Muscle layer of duodenum (tissue), 2 donors: ENCODE results near the gene RAET1L.
"Not testable (repeated sequence)": the region's sequence is repeated elsewhere in the genome, so short reads cannot be mapped to it uniquely, and the experiment has no call there.

ENCODE experiments used
- H3K27ac ChIP-seq: one replicate; pipeline ENCODE4 v1.7.0; 2013; ENCODE audit warnings: mild to moderate bottlenecking, low read length
- H3K27me3 ChIP-seq: one replicate; pipeline ENCODE4 v1.7.0; 2013; ENCODE audit warnings: low read depth, mild to moderate bottlenecking, control low read depth, low read length
- H3K36me3 ChIP-seq, 2 donors: one replicate each; pipeline ENCODE4 v1.7.0; 2013; ENCODE audit warnings: low read length in 2 of 2, control low read depth in 1 of 2, mild to moderate bottlenecking in 1 of 2; ENCODE audit not compliant: insufficient read depth in 2 of 2, control insufficient read depth in 1 of 2
- H3K4me1 ChIP-seq, 2 donors: one replicate each; pipeline ENCODE4 v1.7.0; 2013; ENCODE audit warnings: low read length in 2 of 2, mild to moderate bottlenecking in 2 of 2, control low read depth in 1 of 2, moderate library complexity in 1 of 2; ENCODE audit not compliant: insufficient read depth in 2 of 2, control insufficient read depth in 1 of 2
- H3K4me3 ChIP-seq, 2 donors: one replicate each; pipeline ENCODE4 v1.7.0; 2013; ENCODE audit warnings: low read length in 2 of 2, low read depth in 1 of 2, mild to moderate bottlenecking in 1 of 2
- H3K9me3 ChIP-seq, 2 donors: one replicate each; pipeline ENCODE4 v1.7.0; 2013; ENCODE audit warnings: low read length in 2 of 2, control low read depth in 1 of 2, mild to moderate bottlenecking in 1 of 2; ENCODE audit not compliant: control insufficient read depth in 1 of 2
- donor health status: healthy.

RAET1L gene

DNA sequence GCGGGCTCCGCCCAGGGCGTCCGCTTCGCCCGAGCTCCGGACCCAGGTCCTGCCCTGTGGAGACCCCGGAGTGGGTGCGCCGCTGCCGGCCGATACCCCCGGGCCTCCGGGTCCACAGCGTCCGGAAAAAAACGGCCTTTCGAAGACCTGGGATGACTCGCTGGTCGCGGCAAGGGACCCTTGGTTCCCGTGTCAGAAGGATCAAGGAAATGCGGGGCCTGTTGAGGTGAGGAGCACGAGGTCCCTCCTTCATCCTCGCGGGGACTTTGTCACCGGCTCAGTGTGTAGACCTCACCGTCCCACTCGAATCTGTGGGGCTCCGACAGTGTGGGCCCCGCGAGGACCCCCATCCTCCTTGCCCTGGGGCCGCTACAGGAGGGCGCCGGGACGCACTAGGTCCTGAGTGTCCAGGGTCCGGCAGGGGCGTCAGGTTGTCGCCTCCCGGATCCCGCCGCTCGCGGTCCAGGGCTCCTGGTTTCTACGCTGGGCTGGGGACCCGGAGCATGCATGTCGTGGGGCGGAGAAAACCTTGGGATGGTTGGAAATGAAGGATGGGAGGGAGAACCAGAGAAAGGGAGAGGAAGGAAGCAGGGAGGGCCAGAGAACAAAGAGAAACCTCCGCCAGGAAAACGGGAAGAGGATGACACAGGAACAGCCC is 10.6 kb downstream of the RAET1L start:
- H3K9me3 ChIP-seq, H3K36me3 ChIP-seq, H3K4me1 ChIP-seq, H3K27ac ChIP-seq, H3K4me3 ChIP-seq: not testable (repeated sequence)
- H3K27me3 ChIP-seq: peaks cover 52% of the 10 kb centered on the region

DNA sequence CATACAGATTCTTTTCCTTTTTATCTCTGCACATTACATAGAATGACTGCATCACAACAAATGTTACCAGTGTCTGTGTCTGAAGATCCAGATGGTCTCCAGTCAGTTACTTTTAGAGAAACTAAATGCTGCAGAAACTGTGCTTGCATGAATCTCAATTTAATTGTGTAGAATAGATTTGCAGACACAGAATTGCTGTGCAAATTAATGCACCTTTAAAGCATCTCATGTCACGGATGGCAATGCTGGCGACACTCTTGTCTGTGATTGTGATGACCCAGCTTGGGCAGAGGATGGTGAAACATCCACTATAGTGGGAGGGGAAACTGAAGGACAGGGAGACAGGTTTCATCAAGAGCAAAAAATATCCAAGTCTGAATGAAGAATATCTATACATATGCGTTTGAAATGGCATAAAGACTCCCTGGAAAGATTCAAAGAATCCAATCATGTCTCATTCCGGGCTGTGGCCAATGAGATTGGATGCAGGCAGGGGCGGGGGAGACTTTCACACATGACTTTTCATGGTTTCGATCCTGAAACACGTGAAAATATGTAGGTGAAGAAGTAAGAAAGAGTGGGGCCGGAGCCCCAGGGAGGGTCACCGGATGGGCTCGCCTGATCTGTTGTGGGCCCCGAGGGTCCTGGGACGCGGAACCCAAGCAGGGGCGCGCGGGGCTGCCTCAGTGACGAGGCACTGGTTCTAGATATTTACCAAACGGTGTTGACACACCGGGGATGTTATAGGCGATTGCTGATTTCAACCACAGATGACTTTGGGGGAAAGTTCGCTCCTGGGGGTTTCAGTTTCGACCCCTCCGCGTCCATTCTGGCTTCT is 11.3 kb downstream of the RAET1L start:
- peaks cover 56% of the 10 kb centered on the region for H3K27me3 ChIP-seq
- not testable (repeated sequence) for H3K4me1 ChIP-seq, H3K4me3 ChIP-seq, H3K36me3 ChIP-seq, H3K9me3 ChIP-seq, H3K27ac ChIP-seq

DNA sequence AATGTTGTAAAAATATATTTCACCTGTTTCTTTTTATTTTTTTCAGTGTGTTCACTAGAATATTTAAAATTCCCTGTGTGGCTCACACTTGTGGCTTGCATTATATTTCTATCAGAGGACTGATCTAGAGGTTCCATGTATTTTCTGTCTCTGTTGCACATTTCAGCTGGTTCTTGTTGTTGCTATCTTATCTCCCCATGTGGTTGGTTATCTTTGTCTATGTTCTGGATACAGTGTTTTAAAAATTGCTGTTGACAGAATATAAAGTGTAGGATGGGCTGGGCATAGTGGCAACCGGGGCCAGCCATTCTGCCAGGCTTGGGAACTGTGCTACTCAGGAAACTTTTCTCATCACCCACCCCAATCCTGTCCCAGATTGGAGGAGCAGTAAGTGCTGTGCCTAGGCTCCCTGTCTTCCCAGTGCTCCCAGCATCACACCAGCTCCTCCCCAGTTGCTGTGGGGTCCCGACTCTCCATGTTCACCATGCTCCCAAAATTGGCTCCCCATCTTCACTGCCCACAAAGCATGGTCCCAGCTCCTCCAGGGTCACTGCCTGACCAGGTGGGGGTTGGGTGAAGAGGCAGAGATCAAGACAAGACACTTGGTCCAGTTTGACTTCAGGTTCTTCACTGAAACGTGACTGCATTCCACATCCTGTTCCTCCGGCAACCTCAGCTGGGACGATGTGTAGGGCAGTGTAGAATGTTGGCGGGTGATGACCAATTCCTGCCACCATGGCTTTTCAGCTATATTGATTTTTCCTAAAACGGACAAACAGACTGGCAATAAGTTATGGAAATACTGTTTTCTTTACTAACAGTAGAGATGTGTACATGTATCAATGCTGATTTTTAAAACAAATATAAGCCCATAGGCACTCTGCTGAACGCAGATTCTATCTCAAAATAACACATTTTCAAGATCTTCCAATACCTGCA is 12.2 kb downstream of the RAET1L start:
- H3K9me3 ChIP-seq, H3K4me1 ChIP-seq, H3K27ac ChIP-seq, H3K36me3 ChIP-seq, H3K4me3 ChIP-seq: not testable (repeated sequence)
- H3K27me3 ChIP-seq: peaks cover 53% of the 10 kb centered on the region

DNA sequence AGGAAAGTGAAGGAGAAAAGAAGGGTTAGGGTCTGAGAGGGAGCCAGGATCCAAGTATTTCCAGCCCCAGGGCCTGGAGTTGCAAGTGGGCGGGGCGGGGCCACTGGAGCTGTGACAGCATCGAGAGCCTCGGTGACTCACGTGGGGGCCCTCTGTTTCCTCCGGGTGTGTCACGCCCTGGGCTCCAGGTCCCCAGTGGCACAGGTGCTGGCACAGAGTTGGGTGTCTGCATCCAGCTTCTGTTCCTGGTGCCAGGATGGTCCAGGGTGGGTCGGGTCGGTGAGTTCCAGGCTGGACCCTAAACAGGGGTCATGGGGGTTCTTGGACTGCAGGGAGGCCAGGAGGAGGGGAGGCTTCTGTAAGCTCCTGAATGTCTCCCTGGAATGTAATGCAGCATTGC is 16.7 kb downstream of the RAET1L start:
- peaks cover 41% of the 10 kb centered on the region for H3K27me3 ChIP-seq

DNA sequence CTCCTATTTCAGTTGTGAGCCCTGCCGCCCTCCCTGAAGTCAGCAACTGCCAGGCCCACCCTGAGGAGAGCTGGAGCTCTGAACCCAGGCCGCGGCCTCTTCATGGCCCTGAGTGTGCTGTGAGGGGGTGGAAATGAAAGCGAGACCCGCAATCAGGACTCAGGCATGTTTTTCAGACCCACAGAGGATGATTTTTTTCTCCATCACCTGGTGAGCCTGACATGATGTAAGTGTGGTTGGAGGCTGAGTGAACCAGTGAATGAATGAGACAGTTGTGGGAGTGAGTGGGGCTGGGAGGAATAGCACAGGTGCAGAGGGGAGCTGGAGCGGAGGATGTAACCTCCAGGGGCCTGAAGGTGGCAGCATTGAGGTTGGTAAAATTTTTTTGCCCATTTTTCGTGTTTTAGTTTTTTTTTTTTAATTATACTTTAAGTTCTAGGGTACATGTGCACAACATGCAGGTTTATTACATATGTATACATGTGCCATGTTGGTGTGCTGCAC is 18.3 kb downstream of the RAET1L start:
- Histone ChIP-seq H3K36me3 (no peaks in the 10 kb centered on the region), H3K9me3 (no peaks in the 10 kb centered on the region), H3K27ac (no peak overlapping the region), H3K27me3 (peaks cover 30% of the 10 kb centered on the region), H3K4me3 (no peak overlapping the region), H3K4me1 (peaks cover 4 to 14% of the 10 kb centered on the region in 2 donors)

More for the DNA sequence above, 16.7 kb downstream of the RAET1L start:
- Histone ChIP-seq H3K9me3 (no peaks in the 10 kb centered on the region), H3K27ac (no peak overlapping the region), H3K4me3 (no peak overlapping the region), H3K4me1 (peaks cover 4 to 14% of the 10 kb centered on the region in 2 donors), H3K36me3 (no peaks in the 10 kb centered on the region)

DNA sequence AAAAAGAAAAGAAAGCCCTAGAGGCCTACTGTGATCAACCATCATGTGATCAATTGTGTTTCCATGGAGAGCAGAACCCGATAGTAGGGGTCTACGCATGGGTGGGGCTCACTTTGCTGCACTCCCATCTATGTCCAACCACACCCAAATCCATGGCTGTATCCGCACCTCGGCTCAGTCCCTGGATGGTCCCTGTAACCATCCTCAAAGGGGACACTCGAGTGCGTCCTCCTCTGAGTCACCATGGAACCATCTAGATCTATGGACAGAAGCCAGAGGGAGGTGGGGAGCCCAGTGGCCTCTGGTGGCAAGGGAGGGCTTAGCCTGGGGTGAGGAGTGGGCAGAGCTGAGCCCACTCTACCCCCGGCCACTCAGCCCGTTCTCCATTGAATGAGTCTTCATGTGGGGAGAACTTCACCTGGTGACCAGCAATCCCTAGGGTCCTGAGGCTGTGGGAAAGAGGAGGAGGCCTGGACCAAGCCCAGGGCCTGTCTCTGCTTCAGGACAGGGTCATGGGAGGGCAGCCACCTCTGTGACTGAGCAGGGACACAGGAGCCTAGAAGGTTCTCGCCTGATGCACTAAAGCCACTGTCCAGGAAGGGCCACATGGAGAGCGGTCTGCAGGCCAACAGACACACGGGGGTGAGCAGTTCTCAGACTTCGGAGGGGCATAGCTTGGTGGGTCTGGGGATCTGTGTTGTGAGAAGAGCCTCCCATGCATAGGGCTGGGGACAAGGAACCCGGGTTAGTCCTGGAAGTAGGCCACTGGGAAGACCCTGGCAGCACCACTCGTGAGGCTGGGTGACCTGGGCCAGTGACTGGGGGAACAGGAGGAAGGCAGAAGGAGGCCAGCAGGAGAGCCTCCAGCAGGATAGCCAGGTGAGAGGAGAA is 19.3 kb downstream of the RAET1L start:
- Histone ChIP-seq H3K9me3 (no peaks in the 10 kb centered on the region), H3K36me3 (no peaks in the 10 kb centered on the region), H3K27ac (no peak overlapping the region), H3K4me1 (peaks cover 4 to 14% of the 10 kb centered on the region in 2 donors), H3K27me3 (peaks cover 33% of the 10 kb centered on the region), H3K4me3 (peak overlapping the region; percentile 61 to 66)

DNA sequence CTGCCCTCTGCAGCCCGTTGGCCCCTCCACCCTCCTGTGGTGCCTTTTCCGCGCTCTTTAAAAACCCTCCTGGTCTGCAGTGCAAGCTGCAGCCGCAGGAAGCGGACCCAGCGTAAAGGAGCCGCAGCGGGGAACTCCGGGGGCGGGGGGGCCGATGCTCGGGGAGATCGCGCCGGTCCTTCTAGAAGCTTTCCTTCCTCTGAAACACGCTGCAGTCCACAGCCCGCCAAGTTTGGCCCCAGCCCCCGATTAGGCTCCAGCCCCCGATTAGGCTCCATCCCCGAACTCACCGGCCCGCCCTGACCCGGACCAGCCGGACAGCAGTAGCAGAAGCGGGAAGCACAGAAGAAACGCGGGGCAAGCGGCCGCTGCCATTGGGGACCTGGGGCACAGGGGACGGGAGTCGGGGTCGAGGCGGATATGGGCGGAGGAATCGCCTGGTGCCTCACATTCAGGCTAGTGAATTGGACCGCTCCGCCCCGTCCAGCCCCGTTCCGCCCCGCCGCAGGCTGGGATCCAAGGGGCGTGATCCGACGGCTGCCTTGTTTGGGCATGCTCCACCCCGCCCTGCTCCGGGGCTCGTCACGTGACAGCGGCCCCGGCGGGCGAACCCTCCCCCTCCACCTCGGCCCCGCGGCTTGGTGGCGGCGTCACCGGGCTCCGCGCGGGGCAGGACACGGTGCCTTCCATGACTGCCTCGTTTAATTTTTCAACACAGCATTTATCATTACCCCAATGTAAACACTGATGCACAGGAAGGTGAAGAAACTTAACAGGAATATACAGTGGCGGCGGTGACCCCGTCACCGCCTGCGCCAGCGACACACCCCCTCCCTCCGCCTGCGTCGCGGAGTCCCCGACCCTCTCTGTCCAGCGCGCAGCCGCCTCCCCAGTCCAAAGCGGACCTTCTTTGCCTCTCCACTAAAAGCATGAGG is 20.3 kb downstream of the RAET1L start:
- no peaks in the 10 kb centered on the region for H3K36me3 ChIP-seq
- no peak overlapping the region for H3K27ac ChIP-seq
- H3K9me3 ChIP-seq: no peaks in the 10 kb centered on the region
- peak overlapping the region; percentile 61 to 66 for H3K4me3 ChIP-seq
- peaks cover 4 to 14% of the 10 kb centered on the region in 2 donors for H3K4me1 ChIP-seq
- peaks cover 31% of the 10 kb centered on the region for H3K27me3 ChIP-seq

DNA sequence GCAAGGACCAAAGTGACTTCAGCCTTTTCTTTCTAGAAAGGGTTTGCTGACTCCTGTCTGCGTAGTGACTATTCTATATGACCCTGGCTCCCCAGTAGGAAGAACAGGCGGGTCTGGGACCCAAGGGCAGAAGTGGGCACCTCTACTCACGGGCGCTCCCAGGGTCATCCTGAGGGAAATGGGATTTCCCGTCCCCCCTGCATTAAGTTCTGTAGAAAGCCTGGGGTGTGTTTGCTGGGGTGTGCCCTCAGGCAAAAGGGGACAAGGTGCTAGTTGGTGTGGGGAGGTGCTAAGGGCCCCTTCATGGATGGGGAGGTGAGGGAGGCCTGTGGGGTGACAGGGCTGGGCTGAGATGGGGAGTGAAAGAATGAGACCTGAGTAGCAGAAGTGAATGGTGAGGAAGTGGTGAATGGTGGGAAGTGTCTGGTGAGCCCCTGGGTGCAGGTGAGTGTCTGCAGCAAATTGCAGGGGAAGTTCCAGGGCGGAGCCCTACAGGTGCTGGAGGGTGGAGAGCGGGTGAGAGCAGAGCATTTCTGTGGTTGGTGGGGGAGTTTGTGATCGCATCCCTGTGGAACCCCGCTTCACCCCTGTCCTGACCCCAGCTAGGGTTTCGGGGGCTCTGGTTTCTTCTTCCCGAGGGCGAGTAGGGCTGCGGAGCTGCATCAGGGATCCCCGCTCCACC is 21.1 kb downstream of the RAET1L start:
- Histone ChIP-seq H3K27ac (no peak overlapping the region), H3K36me3 (no peaks in the 10 kb centered on the region), H3K9me3 (no peaks in the 10 kb centered on the region), H3K27me3 (peaks cover 23% of the 10 kb centered on the region), H3K4me1 (peaks cover 4 to 14% of the 10 kb centered on the region in 2 donors), H3K4me3 (peak overlapping the region; percentile 61 to 66)

DNA sequence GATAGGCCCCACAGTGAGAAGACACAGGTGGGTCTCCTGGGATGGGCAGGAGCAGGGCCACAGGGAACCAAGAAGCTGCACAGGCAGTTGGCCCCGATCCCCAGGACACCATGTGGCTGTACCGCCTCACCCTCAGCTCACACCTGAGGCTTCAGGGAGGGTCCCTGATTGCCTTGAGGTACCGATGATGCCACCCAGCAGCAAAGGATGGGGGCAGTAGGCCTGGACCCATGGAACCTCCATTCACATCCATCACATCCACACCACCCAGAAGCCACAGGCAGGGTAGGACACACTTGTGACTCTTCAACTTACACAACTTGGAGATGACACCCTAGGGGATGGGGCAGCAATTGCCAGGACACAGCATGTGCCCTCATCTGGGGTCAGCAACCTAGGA is 21.7 kb downstream of the RAET1L start:
- not testable (repeated sequence) for H3K4me3 ChIP-seq, H3K27ac ChIP-seq, H3K9me3 ChIP-seq, H3K36me3 ChIP-seq
- Histone ChIP-seq H3K4me1 (peaks cover 4 to 14% of the 10 kb centered on the region in 2 donors), H3K27me3 (peaks cover 22% of the 10 kb centered on the region)
